Measurements from ENCODE around the gene EIF3F. TPM values are rescaled to one million over a fixed set of nuclear protein-coding genes. Genes with fewer than 3 reads are reported as not detected.

EIF3F gene
- total RNA-seq, 1 donor from 2014 or later = 367 TPM

GRCh38 chr11:8025123-8025522, 38.0 kb downstream of the EIF3F start:
- H3K27ac Mint-ChIP-seq = no peak overlapping the region
- H3K9me3 Mint-ChIP-seq = no peaks in the 10 kb centered on the region
- TF ChIP-seq CTCF (IDR thresholded peaks at IDR 0.05) = no peak
- POLR2A ChIA-PET = interaction anchor here (0.6 kb wide), 1 partner anchor 1783 kb away, joined by 3 read pairs; no protein-coding TSS in a partner anchor
- H3K4me3 Mint-ChIP-seq = no peak overlapping the region
- peaks cover 5% of the 10 kb centered on the region for H3K4me1 Mint-ChIP-seq
- ATAC-seq (ENCODE audit: low read depth) (no peak), DNase-seq (no peak)
- H3K36me3 Mint-ChIP-seq (ENCODE audit: low read depth) = no peaks in the 10 kb centered on the region
- CTCF ChIA-PET = no interaction called here
- intact Hi-C loops (cut with micrococcal nuclease) = no loop called here
- H3K27me3 Mint-ChIP-seq = peaks cover 32% of the 10 kb centered on the region

- Mint-ChIP-seq H3K4me3 (no peak overlapping the region), H3K9me3 (no peaks in the 10 kb centered on the region), H3K27ac (no peak overlapping the region), H3K36me3 (ENCODE audit: low read depth) (no peaks in the 10 kb centered on the region), H3K27me3 (peaks cover 26% of the 10 kb centered on the region), H3K4me1 (no peaks in the 10 kb centered on the region)
- DNase-seq = no peak
- ChIA-PET POLR2A (no interaction called here), CTCF (no interaction called here)
- TF ChIP-seq CTCF (IDR thresholded peaks at IDR 0.05) = no peak
- intact Hi-C loops (cut with micrococcal nuclease) = no loop called here
- no peak for ATAC-seq (ENCODE audit: low read depth)
Measured at GRCh38 chr11:8025816-8026215, 38.7 kb downstream of the EIF3F start.

GRCh38 chr11:8026982-8027381, 39.8 kb downstream of the EIF3F start:
- DNase-seq (no peak), ATAC-seq (ENCODE audit: low read depth) (no peak)
- CTCF ChIA-PET = interaction anchor here (0.9 kb wide), 1 partner anchor 73 kb away, joined by 3 read pairs; no protein-coding TSS in a partner anchor
- no peak overlapping the region for H3K27ac Mint-ChIP-seq
- no peak for TF ChIP-seq CTCF (IDR thresholded peaks at IDR 0.05)
- no peak overlapping the region for H3K4me3 Mint-ChIP-seq
- H3K4me1 Mint-ChIP-seq = no peaks in the 10 kb centered on the region
- POLR2A ChIA-PET = no interaction called here
- H3K27me3 Mint-ChIP-seq = peaks cover 24% of the 10 kb centered on the region
- H3K9me3 Mint-ChIP-seq = no peaks in the 10 kb centered on the region
- intact Hi-C loops (cut with micrococcal nuclease) = no loop called here
- no peaks in the 10 kb centered on the region for H3K36me3 Mint-ChIP-seq (ENCODE audit: low read depth)

GRCh38 chr11:8028766-8029165, 41.6 kb downstream of the EIF3F start:
- Mint-ChIP-seq H3K9me3 (no peaks in the 10 kb centered on the region), H3K4me3 (no peak overlapping the region), H3K4me1 (peaks cover 6% of the 10 kb centered on the region), H3K36me3 (ENCODE audit: low read depth) (no peaks in the 10 kb centered on the region), H3K27ac (no peak overlapping the region), H3K27me3 (peaks cover 30% of the 10 kb centered on the region)
- TF ChIP-seq CTCF (IDR thresholded peaks at IDR 0.05) = no peak
- ATAC-seq (ENCODE audit: low read depth) (no peak), DNase-seq (no peak)
- intact Hi-C loops (cut with micrococcal nuclease) = no loop called here
- ChIA-PET POLR2A (no interaction called here), CTCF (no interaction called here)

- intact Hi-C loops (cut with micrococcal nuclease) = no loop called here
- DNase-seq (no peak), ATAC-seq (ENCODE audit: low read depth) (no peak)
- peak overlapping the region; percentile 11 for H3K27ac Mint-ChIP-seq
- H3K4me3 Mint-ChIP-seq = no peak overlapping the region
- H3K27me3 Mint-ChIP-seq = peaks cover 32% of the 10 kb centered on the region
- ChIA-PET CTCF (interaction anchor here (3.1 kb wide), 1 partner anchor 68 kb away, joined by 30 read pairs; no protein-coding TSS in a partner anchor), POLR2A (no interaction called here)
- H3K9me3 Mint-ChIP-seq = no peaks in the 10 kb centered on the region
- no peaks in the 10 kb centered on the region for H3K36me3 Mint-ChIP-seq (ENCODE audit: low read depth)
- no peak for TF ChIP-seq CTCF (IDR thresholded peaks at IDR 0.05)
- peaks cover 6% of the 10 kb centered on the region for H3K4me1 Mint-ChIP-seq
Measured at GRCh38 chr11:8030526-8031247, 43.5 kb downstream of the EIF3F start.

Measured in activated B cell treated with CpG ODN at 0.5 μM for 24 hours (primary cell).